ENCODE data around the gene PCYT2. TPM values are rescaled to one million over a fixed set of nuclear protein-coding genes. Genes with fewer than 3 reads are reported as not detected.

The PCYT2 gene
- total RNA-seq, 1 donor from 2014 or later: 26.8 TPM

DNA sequence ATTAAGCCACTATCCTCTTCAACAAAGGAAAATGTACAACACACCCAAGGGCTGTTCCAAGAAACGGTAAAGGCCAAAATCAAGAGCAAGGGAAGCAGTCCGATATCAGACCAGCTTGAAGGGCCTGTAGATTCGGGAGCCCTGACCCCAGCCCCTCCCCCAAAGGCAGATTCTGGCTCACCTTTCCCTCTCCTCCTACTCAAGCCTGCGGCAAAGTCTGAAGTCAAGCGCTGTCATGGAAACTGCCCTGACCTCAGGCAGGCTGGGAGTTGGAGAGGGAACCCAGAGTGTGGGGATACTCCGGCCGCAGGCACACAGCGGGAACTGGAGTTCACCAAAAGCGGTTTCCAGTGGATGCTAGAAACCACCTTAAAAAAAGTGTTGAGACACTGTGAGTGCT lies 21.6 kb downstream of the PCYT2 start:
- Mint-ChIP-seq H3K36me3 (ENCODE audit: low read depth, unreplicated experiment) (peaks cover 33% of the 10 kb centered on the region), H3K4me3 (ENCODE audit: unreplicated experiment) (peak overlapping the region; percentile 85), H3K27me3 (ENCODE audit: unreplicated experiment) (peaks cover 14% of the 10 kb centered on the region), H3K9me3 (ENCODE audit: unreplicated experiment) (no peaks in the 10 kb centered on the region), H3K27ac (ENCODE audit: unreplicated experiment) (peak overlapping the region; percentile 76), H3K4me1 (ENCODE audit: unreplicated experiment) (peaks cover 11% of the 10 kb centered on the region)
- no peak for DNase-seq (ENCODE audit: low spot score)
- TF ChIP-seq, protein P1, sequence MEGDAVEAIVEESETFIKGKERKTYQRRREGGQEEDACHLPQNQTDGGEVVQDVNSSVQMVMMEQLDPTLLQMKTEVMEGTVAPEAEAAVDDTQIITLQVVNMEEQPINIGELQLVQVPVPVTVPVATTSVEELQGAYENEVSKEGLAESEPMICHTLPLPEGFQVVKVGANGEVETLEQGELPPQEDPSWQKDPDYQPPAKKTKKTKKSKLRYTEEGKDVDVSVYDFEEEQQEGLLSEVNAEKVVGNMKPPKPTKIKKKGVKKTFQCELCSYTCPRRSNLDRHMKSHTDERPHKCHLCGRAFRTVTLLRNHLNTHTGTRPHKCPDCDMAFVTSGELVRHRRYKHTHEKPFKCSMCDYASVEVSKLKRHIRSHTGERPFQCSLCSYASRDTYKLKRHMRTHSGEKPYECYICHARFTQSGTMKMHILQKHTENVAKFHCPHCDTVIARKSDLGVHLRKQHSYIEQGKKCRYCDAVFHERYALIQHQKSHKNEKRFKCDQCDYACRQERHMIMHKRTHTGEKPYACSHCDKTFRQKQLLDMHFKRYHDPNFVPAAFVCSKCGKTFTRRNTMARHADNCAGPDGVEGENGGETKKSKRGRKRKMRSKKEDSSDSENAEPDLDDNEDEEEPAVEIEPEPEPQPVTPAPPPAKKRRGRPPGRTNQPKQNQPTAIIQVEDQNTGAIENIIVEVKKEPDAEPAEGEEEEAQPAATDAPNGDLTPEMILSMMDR (IDR thresholded peaks at IDR 0.05; ENCODE audit: unreplicated experiment): no peak

DNA sequence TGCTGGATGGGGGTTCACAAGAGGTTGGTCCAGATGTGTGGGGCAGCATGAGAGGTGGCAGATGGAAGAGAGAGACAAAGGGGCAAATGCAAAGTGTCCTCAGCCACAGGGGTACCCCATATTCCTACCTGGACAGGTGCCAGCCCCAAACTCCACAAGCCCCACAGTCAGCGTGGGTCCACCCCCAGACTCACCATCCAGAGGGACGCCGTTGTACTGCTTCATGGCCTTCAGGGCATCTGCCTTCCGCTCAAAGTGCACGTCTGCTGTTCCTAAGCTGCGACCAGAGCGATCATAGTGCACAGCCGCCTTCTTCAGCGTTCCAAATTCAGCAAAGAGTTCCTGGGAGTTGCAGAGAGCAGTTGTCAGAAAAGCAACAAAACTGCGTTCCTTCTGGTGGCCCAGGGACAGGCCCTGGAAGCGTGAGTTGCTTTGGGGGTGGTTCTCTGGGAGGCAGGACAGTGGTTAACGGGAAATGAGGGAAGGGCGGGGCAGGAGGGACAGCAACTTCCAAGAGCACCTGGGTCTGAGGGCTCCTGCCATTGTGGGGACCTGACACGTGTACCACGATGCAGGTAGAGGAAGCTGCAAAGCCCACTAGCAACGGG lies 22.1 kb downstream of the PCYT2 start:
- DNase-seq (ENCODE audit: low spot score): no peak
- H3K36me3 Mint-ChIP-seq (ENCODE audit: low read depth, unreplicated experiment): peaks cover 38% of the 10 kb centered on the region
- H3K9me3 Mint-ChIP-seq (ENCODE audit: unreplicated experiment): no peaks in the 10 kb centered on the region
- peak overlapping the region; percentile 76 for H3K27ac Mint-ChIP-seq (ENCODE audit: unreplicated experiment)
- TF ChIP-seq, protein P1 (IDR thresholded peaks at IDR 0.05; ENCODE audit: unreplicated experiment): no peak
- peaks cover 14% of the 10 kb centered on the region for H3K27me3 Mint-ChIP-seq (ENCODE audit: unreplicated experiment)
- H3K4me1 Mint-ChIP-seq (ENCODE audit: unreplicated experiment): peaks cover 11% of the 10 kb centered on the region
- peak overlapping the region; percentile 85 for H3K4me3 Mint-ChIP-seq (ENCODE audit: unreplicated experiment)

DNA sequence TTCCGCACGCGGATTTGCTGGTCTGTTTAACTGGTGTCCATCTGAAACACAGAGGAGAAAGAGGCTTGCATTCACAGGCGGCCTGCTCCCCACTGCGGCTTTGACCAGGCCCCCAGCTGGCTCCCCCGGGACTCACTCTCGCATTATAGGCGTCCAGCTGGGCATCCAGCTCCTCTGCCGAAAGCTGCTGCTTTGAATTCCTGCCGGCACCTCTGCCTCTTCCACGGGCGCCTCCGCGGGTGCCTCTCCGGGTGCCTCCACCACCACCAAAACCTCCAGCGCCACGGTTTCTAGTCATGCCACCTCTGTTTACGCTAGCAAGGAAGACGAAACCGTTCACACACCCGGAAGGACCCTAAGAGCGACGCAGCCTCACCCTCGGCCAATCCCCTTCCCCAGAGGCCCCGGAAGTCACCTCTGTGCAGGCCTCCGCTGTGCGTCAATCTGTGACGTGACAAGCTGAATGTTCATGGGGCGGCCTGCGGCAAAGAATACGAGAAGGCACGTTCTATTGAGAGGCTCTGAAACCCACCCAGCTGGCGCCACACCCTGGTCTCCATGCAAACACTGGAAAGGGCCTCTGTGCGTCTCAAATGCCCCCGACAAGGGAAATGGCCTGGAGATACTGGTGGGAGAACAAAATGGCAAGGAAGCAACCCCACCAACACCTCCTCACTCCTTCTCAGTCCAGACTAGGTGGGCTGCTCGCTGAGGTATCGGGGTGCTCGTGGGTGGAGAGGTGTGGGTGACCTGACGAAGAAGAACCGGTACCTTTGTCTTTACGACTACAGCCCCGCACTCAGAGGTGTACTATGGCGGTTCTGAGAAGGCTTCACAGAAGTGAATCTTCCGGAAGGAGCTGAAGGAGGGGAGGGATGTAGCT lies 22.9 kb downstream of the PCYT2 start:
- Mint-ChIP-seq H3K4me3 (ENCODE audit: unreplicated experiment) (peak overlapping the region; percentile 81), H3K27me3 (ENCODE audit: unreplicated experiment) (peaks cover 14% of the 10 kb centered on the region), H3K9me3 (ENCODE audit: unreplicated experiment) (no peaks in the 10 kb centered on the region), H3K36me3 (ENCODE audit: low read depth, unreplicated experiment) (peaks cover 40% of the 10 kb centered on the region), H3K27ac (ENCODE audit: unreplicated experiment) (no peak overlapping the region), H3K4me1 (ENCODE audit: unreplicated experiment) (peaks cover 11% of the 10 kb centered on the region)
- DNase-seq (ENCODE audit: low spot score): no peak
- TF ChIP-seq, protein P1 (IDR thresholded peaks at IDR 0.05; ENCODE audit: unreplicated experiment): no peak

DNA sequence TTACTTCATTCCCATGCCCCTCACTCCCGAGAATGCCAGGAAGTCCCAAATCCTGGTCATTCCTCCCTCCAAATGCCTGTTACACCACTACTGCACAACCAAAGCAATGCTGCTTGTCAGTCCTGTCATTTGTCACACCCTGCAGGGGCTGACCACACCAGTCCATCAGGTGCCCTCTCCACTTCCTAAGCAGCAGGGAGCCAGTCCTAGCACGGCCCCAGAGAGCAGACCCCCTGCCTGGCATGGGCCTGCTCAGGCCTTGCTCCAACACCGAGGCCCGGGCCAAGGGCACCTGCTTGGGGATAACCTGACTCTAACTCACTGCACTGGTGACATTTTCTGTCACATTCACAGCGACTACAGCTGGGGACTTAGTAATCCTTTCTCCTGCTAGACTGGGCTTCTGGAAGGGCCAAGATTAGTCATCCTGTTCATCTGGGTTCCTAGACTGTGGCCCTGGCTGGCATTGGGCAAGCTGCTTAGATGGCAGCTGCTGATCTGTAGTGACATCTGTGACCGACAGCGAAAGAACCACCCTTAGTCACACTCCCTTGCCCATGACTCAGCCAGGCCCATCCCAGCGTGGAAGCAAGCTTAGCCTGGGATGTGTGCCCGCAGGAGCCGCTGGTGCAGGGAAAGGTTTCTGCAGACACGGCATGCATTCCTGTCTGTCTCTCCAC lies 25.2 kb downstream of the PCYT2 start:
- peaks cover 11% of the 10 kb centered on the region for H3K4me1 Mint-ChIP-seq (ENCODE audit: unreplicated experiment)
- H3K36me3 Mint-ChIP-seq (ENCODE audit: low read depth, unreplicated experiment): peaks cover 40% of the 10 kb centered on the region
- no peaks in the 10 kb centered on the region for H3K9me3 Mint-ChIP-seq (ENCODE audit: unreplicated experiment)

More for the DNA sequence above, 25.2 kb downstream of the PCYT2 start:
- Mint-ChIP-seq H3K27ac (ENCODE audit: unreplicated experiment) (peak overlapping the region; percentile 36), H3K4me3 (ENCODE audit: unreplicated experiment) (peak overlapping the region; percentile 59), H3K27me3 (ENCODE audit: unreplicated experiment) (peaks cover 14% of the 10 kb centered on the region)
- TF ChIP-seq, protein P1 (IDR thresholded peaks at IDR 0.05; ENCODE audit: unreplicated experiment): no peak
- no peak for DNase-seq (ENCODE audit: low spot score)

Data from endothelial cell (in vitro differentiated cells).